B cell (primary cell): ENCODE data around the gene TOM1L2. TPM values are rescaled to one million over a fixed set of nuclear protein-coding genes. Genes with fewer than 3 reads are reported as not detected.

Experiments used
- ATAC-seq: fragments of 200-7000 bp; cut with Tn5 transposase; one replicate; pipeline ENCODE4 v1.10.0; 2021; ENCODE audit warnings: low read depth, mild to moderate bottlenecking, moderate number of reproducible peaks, moderate library complexity
- CTCF ChIA-PET: fragments of 350-600 bp; sonication (Branson Sonifier 250); formaldehyde crosslinking; loops from one replicate; lab custom pipeline; 2021; ENCODE audit warnings: antibody characterized with exemption, inconsistent platforms; lab: Charles Lee
- POLR2A ChIA-PET: fragments of 350-600 bp; sonication (Branson Sonifier 250); formaldehyde crosslinking; loops from one replicate; lab custom pipeline; 2021; ENCODE audit warnings: antibody characterized with exemption; lab: Charles Lee
- DNase-seq: peaks from one replicate; pipeline ENCODE4 v3.0.0; 2013
- H2AFZ ChIP-seq: 2 replicates; pipeline ENCODE4 v1.6.1; 2012; ENCODE audit warnings: mild to moderate bottlenecking, low read depth, low read length; ENCODE audit not compliant: insufficient read depth, poor library complexity, severe bottlenecking
- H3K27ac ChIP-seq, 2 donors: 1 replicate in 1 of 2; 2 replicates in 1 of 2; pipeline ENCODE4 v1.5.1; 2012 to 2013; ENCODE audit warnings: low read length in 2 of 2, mild to moderate bottlenecking in 2 of 2, moderate library complexity in 1 of 2
- H3K27me3 ChIP-seq, 4 experiments: fragments of 200-600 bp in 1 of 4; sonication (generic) in 1 of 4; replicated peaks in 1 of 4; 1 replicate in 2 of 4; 2 replicates in 2 of 4; pipeline versions ENCODE4 v1.6.1 to v1.7.0; 2013 to 2016; ENCODE audit warnings: low read length in 3 of 4, mild to moderate bottlenecking in 2 of 4, mixed read lengths in 1 of 4, moderate library complexity in 1 of 4; ENCODE audit not compliant: insufficient read depth in 4 of 4, control insufficient read depth in 3 of 4; ENCODE audit errors: control extremely low read depth in 1 of 4
- H3K36me3 ChIP-seq, 2 experiments: replicated peaks in 1 of 2; 1 replicate in 1 of 2; 2 replicates in 1 of 2; pipeline versions ENCODE4 v1.6.1 to v1.7.1; 2013; ENCODE audit warnings: low read length in 1 of 2; ENCODE audit not compliant: insufficient read depth in 2 of 2, control insufficient read depth in 1 of 2; ENCODE audit errors: control extremely low read depth in 1 of 2, extremely low read depth in 1 of 2
- H3K4me1 ChIP-seq, 2 donors: fragments of 200-600 bp in 1 of 2; sonication (generic) in 1 of 2; 1 replicate in 1 of 2; 2 replicates in 1 of 2; pipeline versions ENCODE4 v1.5.1 to v1.6.1; 2013 to 2017; ENCODE audit warnings: low read length in 2 of 2; ENCODE audit not compliant: control insufficient read depth in 2 of 2, insufficient read depth in 2 of 2
- H3K4me2 ChIP-seq: replicated peaks from 2 replicates; pipeline ENCODE3; 2012; ENCODE audit warnings: mild to moderate bottlenecking, low read depth, low read length; ENCODE audit not compliant: poor library complexity, severe bottlenecking
- H3K4me3 ChIP-seq, 5 experiments: fragments of 200-600 bp in 1 of 5; sonication (generic) in 1 of 5; 1 replicate in 3 of 5; 2 replicates in 2 of 5; pipeline versions ENCODE4 v1.5.1 to v1.7.0; 2011 to 2016; ENCODE audit warnings: low read length in 4 of 5, mild to moderate bottlenecking in 4 of 5, low read depth in 2 of 5, control low read depth in 1 of 5, moderate library complexity in 1 of 5; ENCODE audit not compliant: insufficient read depth in 1 of 5; ENCODE audit errors: control extremely low read depth in 1 of 5, extremely low read depth in 1 of 5
- H3K79me2 ChIP-seq: fragments of 200-600 bp; sonication (generic); one replicate; pipeline ENCODE4 v1.6.0; 2016; ENCODE audit warnings: low read length; ENCODE audit not compliant: control insufficient read depth, insufficient read depth
- H3K9ac ChIP-seq: fragments of 200-600 bp; sonication (generic); 2 replicates; pipeline ENCODE4 v1.6.1; 2017; ENCODE audit warnings: mild to moderate bottlenecking, low read length, moderate library complexity
- H3K9me3 ChIP-seq, 3 donors: one replicate each; pipeline versions ENCODE4 v1.6.1 to v1.7.1; 2013; ENCODE audit warnings: low read length in 2 of 3; ENCODE audit not compliant: control insufficient read depth in 2 of 3, insufficient read depth in 1 of 3; ENCODE audit errors: control extremely low read depth in 1 of 3
- H4K20me1 ChIP-seq: 2 replicates; pipeline ENCODE4 v1.6.0; 2012; ENCODE audit warnings: mild to moderate bottlenecking, low read length; ENCODE audit not compliant: insufficient read depth, control insufficient read depth, poor library complexity, severe bottlenecking
- H3K27ac Mint-ChIP-seq: one replicate; pipeline ENCODE4 v1.8.0; 2021; ENCODE audit warnings: mixed read lengths
- H3K27me3 Mint-ChIP-seq: one replicate; pipeline ENCODE4 v1.8.0; 2021; ENCODE audit warnings: mixed read lengths
- H3K4me1 Mint-ChIP-seq: one replicate; pipeline ENCODE4 v1.8.0; 2021; ENCODE audit warnings: mixed read lengths
- H3K4me3 Mint-ChIP-seq: one replicate; pipeline ENCODE4 v1.8.0; 2021; ENCODE audit warnings: mixed read lengths
- H3K9me3 Mint-ChIP-seq: one replicate; pipeline ENCODE4 v1.8.0; 2022; ENCODE audit warnings: mixed read lengths; ENCODE audit not compliant: insufficient read depth
- EZH2 ChIP-seq: IDR thresholded peaks from 2 replicates; pipeline ENCODE4 v1.6.1; 2012; ENCODE audit warnings: borderline replicate concordance, low read depth, mild to moderate bottlenecking, moderate library complexity, low read length; ENCODE audit not compliant: insufficient read depth, poor library complexity, severe bottlenecking
- WGBS: methylation state at CpG from one replicate; pipeline ENCODE4 v1.1.5; 2013; ENCODE audit warnings: missing lambda C conversion rate; ENCODE audit not compliant: insufficient coverage; 5-methylcytosine and 5-hydroxymethylcytosine counted together
- intact Hi-C: fragments of 100-400 bp; cut with micrococcal nuclease; formaldehyde crosslinking; loops from one replicate; pipeline ENCODE4 v1.10.0; 2022
- polyA plus RNA-seq: library from polyadenylated mRNA; depleted of rRNA; stranded (reverse); fragments of >200 nt; gene quantifications from 2 replicates; pipeline ENCODE4 v1.2.3, GENCODE V29; 2012
- total RNA-seq, 2 donors: library from RNA; stranded (reverse); fragments of 120-200 nt in 1 of 2; gene quantifications; 1 replicate in 1 of 2; 2 replicates in 1 of 2; pipeline versions ENCODE4 v1.2.3 to v1.2.4, GENCODE V29; 2013 to 2022
- TF ChIP-seq, protein P1 (sequence below): fragments of 200-600 bp; IDR thresholded peaks from one replicate; pipeline ENCODE4 v1.8.0; 2022; ENCODE audit warnings: antibody characterized with exemption, mild to moderate bottlenecking

TOM1L2 gene
- total and polyA plus RNA-seq, 2 donors (not counting 1 experiment from before 2014, with no cell fraction given) = 25.1 to 29.7 TPM

- Histone ChIP-seq H3K4me1 (no peaks in the 10 kb centered on the region), H3K4me3 (no peak overlapping the region), H3K9me3 (no peaks in the 10 kb centered on the region), H3K9ac (no peak overlapping the region), H3K27ac (no peak overlapping the region), H4K20me1 (no peaks in the 10 kb centered on the region), H3K36me3 (peaks cover 0 to 2% of the 10 kb centered on the region in 2 experiments), H3K79me2 (no peaks in the 10 kb centered on the region), H3K27me3 (no peaks in the 10 kb centered on the region), H2AFZ (no peak overlapping the region), H3K4me2 (no peak overlapping the region)
- 98% methylated on average over 9 of the region's 10 CpGs for WGBS
- intact Hi-C loops = no loop called here
- Mint-ChIP-seq H3K27me3 (no peaks in the 10 kb centered on the region), H3K4me3 (no peak overlapping the region), H3K9me3 (no peaks in the 10 kb centered on the region), H3K4me1 (no peaks in the 10 kb centered on the region), H3K27ac (no peak overlapping the region)
- ChIA-PET CTCF (no interaction called here), POLR2A (no interaction called here)
- TF ChIP-seq, protein P1, sequence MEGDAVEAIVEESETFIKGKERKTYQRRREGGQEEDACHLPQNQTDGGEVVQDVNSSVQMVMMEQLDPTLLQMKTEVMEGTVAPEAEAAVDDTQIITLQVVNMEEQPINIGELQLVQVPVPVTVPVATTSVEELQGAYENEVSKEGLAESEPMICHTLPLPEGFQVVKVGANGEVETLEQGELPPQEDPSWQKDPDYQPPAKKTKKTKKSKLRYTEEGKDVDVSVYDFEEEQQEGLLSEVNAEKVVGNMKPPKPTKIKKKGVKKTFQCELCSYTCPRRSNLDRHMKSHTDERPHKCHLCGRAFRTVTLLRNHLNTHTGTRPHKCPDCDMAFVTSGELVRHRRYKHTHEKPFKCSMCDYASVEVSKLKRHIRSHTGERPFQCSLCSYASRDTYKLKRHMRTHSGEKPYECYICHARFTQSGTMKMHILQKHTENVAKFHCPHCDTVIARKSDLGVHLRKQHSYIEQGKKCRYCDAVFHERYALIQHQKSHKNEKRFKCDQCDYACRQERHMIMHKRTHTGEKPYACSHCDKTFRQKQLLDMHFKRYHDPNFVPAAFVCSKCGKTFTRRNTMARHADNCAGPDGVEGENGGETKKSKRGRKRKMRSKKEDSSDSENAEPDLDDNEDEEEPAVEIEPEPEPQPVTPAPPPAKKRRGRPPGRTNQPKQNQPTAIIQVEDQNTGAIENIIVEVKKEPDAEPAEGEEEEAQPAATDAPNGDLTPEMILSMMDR = no peak
- TF ChIP-seq EZH2 = no peak
- no peak for ATAC-seq
- no peak for DNase-seq
Observed at GRCh38 chr17:17911001-17911613, 61.1 kb downstream of the TOM1L2 start.

DNA sequence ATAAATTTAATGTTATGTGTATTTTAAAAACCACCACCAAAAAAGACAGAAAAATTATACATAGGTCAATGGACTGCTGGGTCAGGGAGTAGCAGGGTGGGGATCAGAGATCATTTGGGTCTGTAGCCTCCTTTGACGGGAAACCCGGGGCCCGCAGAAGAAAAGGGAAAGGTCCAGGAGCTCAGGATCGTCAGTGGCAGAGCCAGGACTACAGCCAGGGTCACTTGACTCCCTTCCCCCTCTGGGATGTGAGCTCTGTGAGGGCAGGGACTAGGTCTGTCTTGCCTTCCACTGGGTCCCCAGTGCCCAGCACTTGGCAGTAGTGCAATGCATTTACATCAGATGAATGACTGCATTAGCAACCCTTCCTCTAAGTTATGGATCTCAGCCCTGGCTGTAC, 62.1 kb downstream of the TOM1L2 start:
- H3K27ac Mint-ChIP-seq = no peak overlapping the region
- H3K27me3 ChIP-seq = no peaks in the 10 kb centered on the region
- H3K4me1 Mint-ChIP-seq = no peaks in the 10 kb centered on the region
- H3K27ac ChIP-seq = no peak overlapping the region
- no peaks in the 10 kb centered on the region for H3K9me3 ChIP-seq
- H3K4me1 ChIP-seq = no peaks in the 10 kb centered on the region
- no peak overlapping the region for H3K9ac ChIP-seq
- ChIA-PET POLR2A (no interaction called here), CTCF (interaction anchor here (1.6 kb wide), 1 partner anchor 9 kb away, joined by 3 read pairs; no protein-coding TSS in a partner anchor)
- no peaks in the 10 kb centered on the region for H3K27me3 Mint-ChIP-seq
- H3K79me2 ChIP-seq = no peaks in the 10 kb centered on the region
- no peaks in the 10 kb centered on the region for H4K20me1 ChIP-seq
- H3K4me3 Mint-ChIP-seq = no peak overlapping the region
- intact Hi-C loops = no loop called here
- H3K9me3 Mint-ChIP-seq = no peaks in the 10 kb centered on the region
- no peak for ATAC-seq
- TF ChIP-seq, protein P1 = no peak
- no peak for TF ChIP-seq EZH2
- H3K4me3 ChIP-seq = no peak overlapping the region
- no peak overlapping the region for H2AFZ ChIP-seq
- 67% methylated on average over 3 of the region's 4 CpGs for WGBS
- no peak for DNase-seq
- no peak overlapping the region for H3K4me2 ChIP-seq
- peaks cover 0 to 2% of the 10 kb centered on the region in 2 experiments for H3K36me3 ChIP-seq
